Stimulated activated naive CD8-positive, alpha-beta T cell treated with anti-CD3 and anti-CD28 coated beads, Interleukin-15, amount 100 ng/mL, for 72 hours (primary cell): ENCODE data around the gene BMP7.
A peak's percentile ranks its signal among the peaks of the same experiment; 100 is the strongest.

Experiments
- ATAC-seq: fragments of 150-1000 bp; cut with Tn5 transposase; 2 replicates; pipeline ENCODE4 v1.10.0; 2021; ENCODE audit warnings: mild to moderate bottlenecking, moderate library complexity
- DNase-seq, 2 donors: peaks; one replicate each; pipeline ENCODE4 v3.0.0; 2021 to 2022
- H3K27ac Mint-ChIP-seq, 2 donors: one replicate each; pipeline ENCODE4 v1.8.0; 2022; ENCODE audit warnings: mild to moderate bottlenecking in 2 of 2, mixed read lengths in 2 of 2, moderate library complexity in 2 of 2
- H3K27me3 Mint-ChIP-seq: one replicate; pipeline ENCODE4 v1.8.0; 2022; ENCODE audit warnings: mixed read lengths
- H3K4me1 Mint-ChIP-seq: one replicate; pipeline ENCODE4 v1.8.0; 2022; ENCODE audit warnings: mild to moderate bottlenecking, mixed read lengths
- H3K4me3 Mint-ChIP-seq, 2 donors: one replicate each; pipeline ENCODE4 v1.8.0; 2022; ENCODE audit warnings: mild to moderate bottlenecking in 2 of 2, mixed read lengths in 2 of 2, moderate library complexity in 1 of 2
- H3K9me3 Mint-ChIP-seq, 2 donors: one replicate each; pipeline ENCODE4 v1.8.0; 2022; ENCODE audit warnings: mixed read lengths in 2 of 2

BMP7 gene

DNA sequence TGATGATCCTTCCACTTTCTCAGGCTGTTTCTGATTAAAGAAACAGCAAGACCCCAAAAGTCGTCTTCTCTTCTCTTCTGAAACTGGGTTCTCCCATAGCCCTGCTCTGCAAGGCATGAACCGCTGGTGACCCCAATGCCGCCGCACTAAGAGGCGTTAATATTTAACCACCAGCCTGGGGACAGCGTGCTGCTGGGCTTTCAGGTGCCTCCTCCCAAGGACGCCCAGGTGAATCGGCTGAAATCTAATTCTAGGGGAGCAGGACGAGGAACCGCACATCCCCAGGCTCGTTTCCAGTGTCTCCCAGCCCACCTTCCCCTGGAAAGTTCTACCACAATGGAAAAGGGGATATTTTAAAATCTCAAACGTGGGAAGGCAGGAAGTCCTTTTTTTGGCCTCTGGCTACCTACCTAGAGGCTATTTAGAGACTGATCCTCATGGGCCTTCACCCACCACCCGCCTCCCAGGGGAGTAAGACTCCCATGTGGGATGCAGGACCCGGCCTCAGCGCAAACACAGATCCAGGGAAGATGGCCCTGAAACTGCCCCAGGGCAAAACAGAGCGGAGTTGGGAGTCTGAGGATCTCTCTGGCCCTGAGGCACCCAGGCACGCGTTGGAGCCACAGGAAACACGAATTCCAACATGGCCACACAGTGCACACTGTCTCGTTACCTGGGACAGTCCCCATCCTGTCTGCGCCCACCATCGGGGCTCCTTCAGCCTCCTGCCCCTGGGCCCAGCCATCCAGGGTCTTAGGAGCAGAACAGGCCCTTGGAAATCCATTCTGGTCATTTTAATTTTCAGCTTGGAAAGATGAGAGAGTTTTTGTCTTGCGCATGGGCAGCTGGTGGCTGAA, 56.2 kb downstream of the BMP7 start:
- Mint-ChIP-seq H3K27ac (no peak overlapping the region), H3K9me3 (peaks cover 5 to 8% of the 10 kb centered on the region in 2 donors), H3K27me3 (peaks cover 33% of the 10 kb centered on the region), H3K4me3 (no peak overlapping the region), H3K4me1 (no peaks in the 10 kb centered on the region)
- DNase-seq (no peak), ATAC-seq (no peak)

- H3K4me1 Mint-ChIP-seq = no peaks in the 10 kb centered on the region
- no peak overlapping the region for H3K4me3 Mint-ChIP-seq
Observed at GRCh38 chr20:57209413-57209812, 57.0 kb downstream of the BMP7 start.

DNA sequence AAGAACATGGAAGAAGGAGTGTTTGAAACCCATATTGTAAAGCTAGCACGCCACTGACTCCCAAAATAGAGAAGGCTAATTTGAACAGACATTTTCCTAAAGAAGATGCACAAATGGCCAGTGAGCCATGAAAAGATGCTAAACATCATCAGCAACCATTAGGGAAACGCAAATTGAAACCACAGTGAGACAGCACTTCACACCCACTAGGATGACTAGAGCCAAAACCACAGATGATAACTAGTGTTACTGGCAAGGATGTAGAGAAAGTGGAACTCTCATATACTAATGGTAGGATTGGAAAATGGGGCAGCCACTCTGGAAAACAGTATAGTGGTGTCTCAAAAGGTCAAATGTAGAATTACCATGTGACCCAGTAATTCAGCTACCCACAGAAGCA, 58.2 kb downstream of the BMP7 start:
- DNase-seq (no peak), ATAC-seq (no peak)
- no peak overlapping the region for H3K4me3 Mint-ChIP-seq
- peaks cover 5 to 8% of the 10 kb centered on the region in 2 donors for H3K9me3 Mint-ChIP-seq
- no peak overlapping the region for H3K27ac Mint-ChIP-seq
- H3K4me1 Mint-ChIP-seq = no peaks in the 10 kb centered on the region
- H3K27me3 Mint-ChIP-seq = peaks cover 23% of the 10 kb centered on the region

More at GRCh38 chr20:57209413-57209812, 57.0 kb downstream of the BMP7 start:
- H3K9me3 Mint-ChIP-seq = peaks cover 5 to 8% of the 10 kb centered on the region in 2 donors
- DNase-seq (no peak), ATAC-seq (no peak)
- no peak overlapping the region for H3K27ac Mint-ChIP-seq
- peaks cover 27% of the 10 kb centered on the region for H3K27me3 Mint-ChIP-seq

DNA sequence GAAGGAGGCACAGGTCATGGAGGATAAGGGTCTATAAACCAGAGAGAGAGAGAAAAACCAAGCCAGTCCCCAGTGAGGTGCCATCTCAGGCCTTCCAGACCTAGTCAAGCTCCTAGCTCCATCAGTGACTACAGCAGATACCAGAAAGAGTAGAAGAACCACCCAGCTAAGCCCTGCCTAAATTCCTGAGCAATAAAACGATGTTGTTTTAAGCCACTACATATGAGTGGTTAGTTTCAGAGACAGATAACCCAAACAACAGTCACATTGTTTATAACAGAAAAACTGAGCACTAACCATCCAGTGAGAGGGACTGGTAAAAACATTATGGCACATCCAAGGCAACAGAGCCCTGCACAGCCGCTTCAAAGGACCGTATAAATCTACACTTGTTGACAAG, 59.2 kb downstream of the BMP7 start:
- Mint-ChIP-seq H3K4me1 (no peaks in the 10 kb centered on the region), H3K27ac (no peak overlapping the region), H3K4me3 (no peak overlapping the region), H3K27me3 (peaks cover 13% of the 10 kb centered on the region), H3K9me3 (peaks cover 5 to 8% of the 10 kb centered on the region in 2 donors)
- DNase-seq (no peak), ATAC-seq (no peak)

DNA sequence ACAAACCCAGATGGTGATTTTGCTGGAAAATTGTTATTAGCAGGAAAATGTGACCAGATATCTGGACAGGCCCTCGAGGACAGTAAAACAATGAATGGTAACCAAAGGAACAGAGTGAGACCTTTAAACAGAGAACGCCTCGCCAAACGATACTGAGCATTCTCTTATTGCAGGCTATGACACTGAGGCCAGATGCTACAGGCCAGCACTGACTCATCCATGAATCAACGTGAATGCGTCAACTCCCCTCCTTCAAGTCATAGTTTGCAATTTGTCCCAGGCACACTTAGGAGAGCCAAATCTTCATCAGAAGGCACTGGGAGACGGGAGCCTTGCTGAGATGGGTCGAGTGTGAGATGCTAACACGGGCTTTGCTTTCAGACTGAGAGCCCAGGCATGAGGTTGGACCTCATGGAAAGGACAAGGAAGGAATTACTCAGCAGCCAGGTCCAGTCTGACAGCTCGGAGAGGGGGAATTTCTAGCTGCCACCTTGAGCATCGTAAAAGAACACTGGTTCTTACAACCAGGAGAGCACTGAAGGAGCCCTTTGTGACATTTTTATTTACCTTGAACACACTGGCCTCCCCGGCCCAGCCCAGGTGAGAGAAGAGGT, 60.7 kb downstream of the BMP7 start:
- Mint-ChIP-seq H3K27me3 (no peaks in the 10 kb centered on the region), H3K4me3 (no peak overlapping the region), H3K9me3 (peaks cover 5 to 8% of the 10 kb centered on the region in 2 donors), H3K27ac (peak overlapping the region in 1 of 2 donors; percentile 50), H3K4me1 (no peaks in the 10 kb centered on the region)
- ATAC-seq (no peak), DNase-seq (no peak)

DNA sequence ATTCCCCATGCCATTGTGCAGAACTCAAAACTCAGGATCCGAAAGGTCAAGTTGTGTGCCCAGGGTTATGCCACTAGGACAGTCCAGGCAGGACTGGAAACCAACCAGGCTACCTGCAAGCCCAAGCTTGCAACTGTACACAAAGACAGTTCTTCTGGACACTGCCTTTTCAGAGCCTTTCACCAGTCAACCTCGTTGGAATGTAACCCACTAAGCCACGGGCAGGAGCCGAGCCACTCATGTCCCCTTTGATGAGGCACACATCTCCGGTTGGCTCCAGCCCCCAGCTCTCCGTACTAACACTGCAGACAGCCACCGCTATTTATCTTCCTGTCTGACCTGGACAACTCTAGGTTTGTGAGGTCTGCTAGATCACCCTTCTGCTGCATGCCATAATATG, 62.5 kb downstream of the BMP7 start:
- peaks cover 6% of the 10 kb centered on the region for H3K27me3 Mint-ChIP-seq
- no peak overlapping the region for H3K4me3 Mint-ChIP-seq
- peaks cover 5 to 8% of the 10 kb centered on the region in 2 donors for H3K9me3 Mint-ChIP-seq
- DNase-seq (no peak), ATAC-seq (no peak)
- H3K27ac Mint-ChIP-seq = no peak overlapping the region
- H3K4me1 Mint-ChIP-seq = no peaks in the 10 kb centered on the region

DNA sequence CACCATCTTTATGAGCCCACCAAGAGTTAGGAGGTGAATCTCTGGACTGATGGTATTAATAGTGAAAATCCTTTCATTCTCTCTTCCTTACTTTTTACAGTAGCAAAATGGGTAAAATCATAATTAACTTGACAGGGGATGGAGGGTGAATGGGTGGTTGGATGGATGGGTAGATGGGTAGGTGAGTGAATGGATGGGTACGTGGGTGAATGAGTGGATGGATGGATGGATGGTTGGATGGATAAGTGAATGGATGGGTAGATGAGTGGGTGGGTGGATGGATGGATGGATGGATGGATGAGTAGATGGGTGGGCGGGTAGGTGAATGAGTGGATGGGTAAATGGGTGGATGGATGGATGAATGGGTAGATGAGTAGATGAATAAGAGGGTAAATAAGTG, 63.2 kb downstream of the BMP7 start:
- no peaks in the 10 kb centered on the region for H3K4me1 Mint-ChIP-seq
- H3K27me3 Mint-ChIP-seq = peaks cover 10% of the 10 kb centered on the region
- H3K9me3 Mint-ChIP-seq = peaks cover 5 to 8% of the 10 kb centered on the region in 2 donors
- DNase-seq (no peak), ATAC-seq (no peak)
- no peak overlapping the region for H3K4me3 Mint-ChIP-seq
- H3K27ac Mint-ChIP-seq = no peak overlapping the region

GRCh38 chr20:57202309-57202708, 64.1 kb downstream of the BMP7 start:
- Mint-ChIP-seq H3K27me3 (peaks cover 15% of the 10 kb centered on the region), H3K4me1 (no peaks in the 10 kb centered on the region), H3K9me3 (peaks cover 5 to 6% of the 10 kb centered on the region in 2 donors), H3K4me3 (no peak overlapping the region), H3K27ac (no peak overlapping the region)
- no peak for ATAC-seq
- no peak for DNase-seq

GRCh38 chr20:57200882-57201695, 65.4 kb downstream of the BMP7 start:
- DNase-seq = no peak
- Mint-ChIP-seq H3K4me3 (no peak overlapping the region), H3K27ac (no peak overlapping the region), H3K4me1 (no peaks in the 10 kb centered on the region), H3K27me3 (peaks cover 15% of the 10 kb centered on the region), H3K9me3 (no peaks in the 10 kb centered on the region)
- ATAC-seq = no peak

- no peak overlapping the region for H3K4me3 Mint-ChIP-seq
- no peak for DNase-seq
- peak overlapping the region in 1 of 2 donors; percentile 9 for H3K27ac Mint-ChIP-seq
- no peaks in the 10 kb centered on the region for H3K9me3 Mint-ChIP-seq
- H3K27me3 Mint-ChIP-seq = peaks cover 15% of the 10 kb centered on the region
- no peak for ATAC-seq
- no peaks in the 10 kb centered on the region for H3K4me1 Mint-ChIP-seq
Observed at GRCh38 chr20:57199656-57200405, 66.6 kb downstream of the BMP7 start.

DNA sequence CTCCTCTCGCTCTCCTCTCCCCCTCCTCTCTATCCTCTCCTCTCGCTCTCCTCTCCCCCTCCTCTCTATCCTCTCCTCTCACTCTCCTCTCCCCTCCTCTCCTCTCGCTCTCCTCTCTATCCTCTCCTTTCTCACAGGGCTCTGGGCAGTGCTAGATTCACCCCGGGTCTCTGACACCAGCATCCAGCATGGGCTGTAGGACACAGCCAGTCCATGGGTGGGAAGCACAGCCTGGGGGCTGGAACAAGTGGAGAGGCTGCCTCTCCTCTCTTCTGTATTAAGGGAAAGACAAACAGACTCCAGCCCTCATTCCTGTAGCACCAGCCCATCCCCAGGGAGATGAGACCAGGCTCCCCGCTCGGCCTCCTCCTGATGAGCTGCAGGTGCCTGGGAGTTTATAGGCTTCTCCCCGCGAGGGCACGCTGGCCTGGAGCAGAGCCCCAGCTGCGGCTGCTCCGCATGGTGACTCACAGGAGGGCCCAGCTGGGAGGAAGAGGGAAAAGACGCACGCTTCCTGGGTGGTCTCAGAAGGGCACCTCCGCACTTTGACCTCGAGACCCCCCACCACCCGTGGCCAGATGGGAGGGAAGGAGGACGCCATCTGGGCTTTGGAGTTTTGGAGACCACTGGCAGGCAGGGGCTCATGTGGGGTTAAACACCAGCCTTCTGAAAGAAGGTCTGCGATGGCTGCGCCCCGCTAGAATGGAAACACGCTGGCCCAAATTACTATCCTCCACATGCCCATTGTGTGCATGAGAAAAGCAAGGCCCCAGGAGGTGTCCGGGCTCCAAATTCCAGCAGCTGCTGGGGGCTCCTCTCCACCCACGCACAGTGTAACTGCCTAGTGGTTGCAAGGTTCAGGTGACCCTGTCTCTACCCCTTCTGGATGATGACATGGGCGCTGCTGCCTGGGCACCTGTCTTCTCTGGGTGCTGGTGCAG, 68.0 kb downstream of the BMP7 start:
- Mint-ChIP-seq H3K27ac (peak overlapping the region in 1 of 2 donors; percentile 12), H3K27me3 (peaks cover 15% of the 10 kb centered on the region), H3K9me3 (no peaks in the 10 kb centered on the region), H3K4me1 (no peaks in the 10 kb centered on the region), H3K4me3 (no peak overlapping the region)
- ATAC-seq (no peak), DNase-seq (no peak)

GRCh38 chr20:57197352-57198131, 68.9 kb downstream of the BMP7 start:
- DNase-seq = no peak
- Mint-ChIP-seq H3K9me3 (no peaks in the 10 kb centered on the region), H3K27me3 (peaks cover 15% of the 10 kb centered on the region), H3K4me3 (no peak overlapping the region), H3K27ac (peak overlapping the region in 1 of 2 donors; percentile 59), H3K4me1 (no peaks in the 10 kb centered on the region)
- ATAC-seq = no peak

DNA sequence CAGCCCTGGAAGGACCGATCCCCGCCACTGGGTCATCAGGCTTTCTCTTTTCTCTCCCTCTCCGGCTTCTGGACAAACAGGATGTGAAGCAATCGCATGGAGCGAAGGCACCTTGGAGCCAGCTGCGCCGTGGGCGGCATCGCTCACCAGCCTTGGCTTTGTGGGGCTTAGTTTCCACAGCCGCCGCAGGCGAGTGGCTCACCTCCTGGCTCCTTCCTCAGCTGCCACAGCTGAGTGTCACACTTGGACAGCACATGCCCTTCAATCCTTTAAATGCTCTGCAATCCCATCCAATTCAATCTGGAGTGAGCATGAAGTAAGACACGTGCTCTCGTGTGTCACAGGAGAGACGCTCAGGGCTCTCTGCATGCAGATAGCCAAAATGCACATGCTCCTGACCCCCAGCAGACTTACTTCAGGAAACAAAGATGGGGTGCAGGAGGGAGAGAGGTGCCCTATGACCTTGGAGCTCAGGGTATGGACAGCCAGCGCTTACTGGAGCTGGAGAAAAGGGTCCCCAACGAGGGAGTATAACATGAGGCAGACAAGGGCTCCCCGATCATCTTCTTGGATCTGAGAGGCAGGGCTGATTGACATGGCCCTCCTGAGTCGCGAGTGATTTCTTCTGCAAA, 70.9 kb downstream of the BMP7 start:
- no peak for ATAC-seq
- peaks cover 15% of the 10 kb centered on the region for H3K27me3 Mint-ChIP-seq
- H3K4me3 Mint-ChIP-seq = no peak overlapping the region
- H3K4me1 Mint-ChIP-seq = no peaks in the 10 kb centered on the region
- no peak overlapping the region for H3K27ac Mint-ChIP-seq
- no peak for DNase-seq
- H3K9me3 Mint-ChIP-seq = no peaks in the 10 kb centered on the region
